OCI-LY3 (cell line): ENCODE results near the gene ZCCHC24.

Experiments
- H2AFZ ChIP-seq: fragments of 200-600, 300-600 bp; shearing (Covaris generic); 2 replicates; pipeline ENCODE4 v1.6.0; 2014; ENCODE audit warnings: antibody characterized with exemption, low read depth, low read length
- H3K27ac ChIP-seq: fragments of 200-600, 300-600 bp; sonication (generic); 2 replicates; pipeline ENCODE4 v1.5.1; 2014; ENCODE audit warnings: mild to moderate bottlenecking, low read length, moderate library complexity, mixed read lengths
- H3K27me3 ChIP-seq: fragments of 200-600, 300-600 bp; sonication (generic); 2 replicates; pipeline ENCODE4 v1.6.1; 2014; ENCODE audit warnings: low read depth, low read length, mixed read lengths
- H3K36me3 ChIP-seq: fragments of 200-600, 300-600 bp; sonication (generic); replicated peaks from 2 replicates; pipeline ENCODE3; 2014; ENCODE audit warnings: low read depth, low read length, mixed read lengths
- H3K4me1 ChIP-seq: fragments of 300-600, 200-600 bp; sonication (generic); 2 replicates; pipeline ENCODE4 v1.6.1; 2014; ENCODE audit warnings: low read length, mixed read lengths
- H3K4me2 ChIP-seq: fragments of 200-600, 300-600 bp; sonication (generic); 2 replicates; pipeline ENCODE4 v1.6.1; 2014; ENCODE audit warnings: low read length, mixed read lengths
- H3K4me3 ChIP-seq: fragments of 300-600, 200-600 bp; sonication (generic); 2 replicates; pipeline ENCODE4 v1.5.1; 2014; ENCODE audit warnings: antibody characterized with exemption, mild to moderate bottlenecking, low read length, moderate library complexity
- H3K79me2 ChIP-seq: fragments of 300-600, 200-600 bp; shearing (Covaris generic); 2 replicates; pipeline ENCODE4 v1.6.1; 2014; ENCODE audit warnings: mild to moderate bottlenecking, low read length, mixed read lengths
- H3K9ac ChIP-seq: fragments of 300-600, 200-600 bp; shearing (Covaris generic); 2 replicates; pipeline ENCODE4 v1.6.0; 2014; ENCODE audit warnings: mild to moderate bottlenecking, low read length, moderate library complexity
- H3K9me3 ChIP-seq: fragments of 200-600, 300-600 bp; shearing (Covaris generic); 2 replicates; pipeline ENCODE4 v1.6.1; 2014; ENCODE audit warnings: low read length, mixed read lengths; ENCODE audit not compliant: insufficient read depth
- H4K20me1 ChIP-seq: fragments of 200-600, 300-600 bp; sonication (generic); 2 replicates; pipeline ENCODE4 v1.6.1; 2016; ENCODE audit warnings: low read length, mixed read lengths; ENCODE audit not compliant: insufficient read depth
- CTCF ChIP-seq: fragments of 200-600, 300-600 bp; sonication (generic); IDR thresholded peaks from 2 replicates; pipeline ENCODE4 v1.5.1; 2014; ENCODE audit warnings: antibody characterized with exemption, low read length, low read depth
- EZH2phosphoT487 ChIP-seq: fragments of 200-600 bp; shearing (Covaris generic); IDR thresholded peaks from 2 replicates; pipeline ENCODE4 v1.6.1; 2018; ENCODE audit warnings: antibody characterized with exemption, mixed run types, low read depth

ZCCHC24 gene

DNA sequence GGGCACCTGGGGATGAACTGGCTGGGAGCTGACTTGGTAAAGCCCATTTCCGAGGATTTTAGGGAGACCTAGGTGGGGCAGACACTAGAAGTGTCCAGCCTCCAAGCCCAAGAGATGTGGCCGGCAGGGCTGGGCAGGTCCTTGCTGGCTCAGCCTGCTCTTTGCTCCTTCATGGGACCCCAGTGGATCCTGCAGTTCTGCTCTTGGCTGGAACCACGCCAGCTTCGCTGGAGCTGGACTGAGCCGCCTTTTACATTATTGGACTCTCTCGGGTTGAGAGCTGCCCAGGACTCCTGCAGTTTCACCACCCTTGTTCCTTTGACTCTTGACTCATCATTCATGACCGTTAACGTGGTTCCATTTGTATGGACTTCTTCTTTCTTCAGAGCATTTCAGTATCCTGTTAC lies 92.4 kb downstream of the ZCCHC24 start:
- TF ChIP-seq CTCF, result no peak
- no peak for TF ChIP-seq EZH2phosphoT487
- no peak overlapping the region for H3K9ac ChIP-seq
- peaks cover 41% of the 10 kb centered on the region for H3K4me1 ChIP-seq
- peaks cover 66% of the 10 kb centered on the region for H3K36me3 ChIP-seq
- peaks cover 44% of the 10 kb centered on the region for H3K79me2 ChIP-seq
- H3K27ac ChIP-seq, result no peak overlapping the region
- peaks cover 69% of the 10 kb centered on the region for H4K20me1 ChIP-seq
- H3K4me2 ChIP-seq, result no peak overlapping the region
- no peaks in the 10 kb centered on the region for H3K9me3 ChIP-seq
- H3K27me3 ChIP-seq, result no peaks in the 10 kb centered on the region
- H2AFZ ChIP-seq, result no peak overlapping the region
- no peak overlapping the region for H3K4me3 ChIP-seq

DNA sequence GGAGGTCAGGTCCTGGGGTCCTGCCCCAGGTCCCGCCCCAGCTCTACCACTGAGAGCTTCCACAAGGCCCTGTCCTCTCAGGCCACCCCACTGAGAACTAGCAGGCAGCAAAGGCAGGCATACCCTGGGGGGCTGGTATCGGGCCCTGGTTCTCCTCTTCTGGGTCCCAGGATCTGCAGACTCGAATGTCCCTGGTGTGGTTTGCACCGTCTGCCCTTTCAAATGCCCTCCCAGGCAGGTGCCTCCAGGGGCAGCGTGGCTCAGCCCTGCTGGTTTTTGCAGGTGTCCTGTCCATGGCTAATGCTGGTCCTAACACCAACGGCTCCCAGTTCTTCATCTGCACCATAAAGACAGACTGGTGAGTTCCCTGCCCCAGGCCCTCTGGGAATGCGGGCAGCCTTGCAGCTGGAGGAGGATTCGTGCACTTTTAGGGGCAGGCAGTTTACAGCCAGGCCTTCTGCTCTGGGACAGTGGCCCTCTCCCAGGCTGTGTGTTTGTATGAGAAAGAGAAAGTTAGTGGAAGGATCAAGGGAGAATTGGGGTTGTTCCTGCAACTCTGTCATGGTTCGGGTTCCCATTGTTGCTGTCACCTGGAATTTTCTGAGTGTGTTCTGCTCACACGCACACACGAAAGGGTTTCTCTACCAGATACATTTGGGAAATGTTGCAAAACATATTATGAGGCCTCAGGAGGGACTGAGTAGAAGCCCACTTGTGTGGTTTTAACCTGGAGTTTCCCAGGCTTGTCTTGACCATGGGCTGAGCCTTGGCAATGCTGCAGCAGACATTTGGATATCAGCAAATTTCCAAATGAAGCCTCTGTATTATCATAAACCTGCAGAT lies 93.2 kb downstream of the ZCCHC24 start:
- Histone ChIP-seq H3K4me3 (no peak overlapping the region), H3K36me3 (peaks cover 66% of the 10 kb centered on the region), H3K9me3 (no peaks in the 10 kb centered on the region), H2AFZ (no peak overlapping the region), H3K79me2 (peaks cover 52% of the 10 kb centered on the region), H4K20me1 (peaks cover 69% of the 10 kb centered on the region), H3K27ac (no peak overlapping the region), H3K4me2 (no peak overlapping the region), H3K27me3 (no peaks in the 10 kb centered on the region), H3K9ac (no peak overlapping the region), H3K4me1 (peaks cover 41% of the 10 kb centered on the region)
- no peak for TF ChIP-seq EZH2phosphoT487
- no peak for TF ChIP-seq CTCF

GRCh38 chr10:79351332-79351731 lies 94.1 kb downstream of the ZCCHC24 start:
- peaks cover 60% of the 10 kb centered on the region for H3K36me3 ChIP-seq
- H3K27ac ChIP-seq, result no peak overlapping the region
- peaks cover 52% of the 10 kb centered on the region for H3K79me2 ChIP-seq
- no peak for TF ChIP-seq EZH2phosphoT487
- no peak for TF ChIP-seq CTCF
- H4K20me1 ChIP-seq, result peaks cover 69% of the 10 kb centered on the region
- no peaks in the 10 kb centered on the region for H3K27me3 ChIP-seq
- no peak overlapping the region for H3K4me3 ChIP-seq
- peaks cover 48% of the 10 kb centered on the region for H3K4me1 ChIP-seq
- no peak overlapping the region for H2AFZ ChIP-seq
- no peak overlapping the region for H3K4me2 ChIP-seq
- H3K9me3 ChIP-seq, result no peaks in the 10 kb centered on the region
- no peak overlapping the region for H3K9ac ChIP-seq

- TF ChIP-seq EZH2phosphoT487 (no peak), CTCF (no peak)
- Histone ChIP-seq H2AFZ (no peak overlapping the region), H3K79me2 (peaks cover 52% of the 10 kb centered on the region), H3K36me3 (peaks cover 55% of the 10 kb centered on the region), H3K4me3 (no peak overlapping the region), H3K9ac (no peak overlapping the region), H3K4me2 (no peak overlapping the region), H3K9me3 (no peaks in the 10 kb centered on the region), H3K27ac (no peak overlapping the region), H3K27me3 (no peaks in the 10 kb centered on the region), H4K20me1 (peaks cover 68% of the 10 kb centered on the region), H3K4me1 (peaks cover 40% of the 10 kb centered on the region)
These were observed 94.8 kb downstream of the ZCCHC24 start for GRCh38 chr10:79350407-79351154.
